Measurements from ENCODE around the gene SEC11A.
"Not testable (repeated sequence)": the region's sequence is repeated elsewhere in the genome, so short reads cannot be mapped to it uniquely, and the experiment has no call there.

The SEC11A gene

DNA sequence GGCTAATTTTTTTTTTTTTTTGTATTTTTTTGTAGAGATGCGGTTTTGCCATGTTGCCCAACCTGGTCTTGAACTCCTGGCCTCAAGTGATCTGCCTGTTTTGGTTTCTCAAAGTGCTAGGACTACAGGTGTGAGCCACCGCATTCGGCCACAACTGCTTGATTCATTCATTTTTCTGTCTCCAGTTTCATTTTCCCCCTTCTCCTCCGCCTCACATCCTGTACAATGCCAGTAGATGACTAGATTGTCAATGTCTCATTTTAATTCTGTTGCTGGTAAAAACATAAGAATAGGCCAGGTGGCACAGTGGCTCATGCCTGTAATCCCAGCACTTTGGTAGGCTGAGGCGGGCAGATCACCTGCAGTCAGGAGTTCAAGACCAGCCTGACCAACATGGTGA, 20.4 kb upstream of the SEC11A start:
- no peak for FAIRE-seq

GRCh38 chr15:84735480-84736061, 19.6 kb upstream of the SEC11A start:
- not testable (repeated sequence) for FAIRE-seq

GRCh38 chr15:84734794-84735479, 19.0 kb upstream of the SEC11A start:
- no peak for FAIRE-seq

DNA sequence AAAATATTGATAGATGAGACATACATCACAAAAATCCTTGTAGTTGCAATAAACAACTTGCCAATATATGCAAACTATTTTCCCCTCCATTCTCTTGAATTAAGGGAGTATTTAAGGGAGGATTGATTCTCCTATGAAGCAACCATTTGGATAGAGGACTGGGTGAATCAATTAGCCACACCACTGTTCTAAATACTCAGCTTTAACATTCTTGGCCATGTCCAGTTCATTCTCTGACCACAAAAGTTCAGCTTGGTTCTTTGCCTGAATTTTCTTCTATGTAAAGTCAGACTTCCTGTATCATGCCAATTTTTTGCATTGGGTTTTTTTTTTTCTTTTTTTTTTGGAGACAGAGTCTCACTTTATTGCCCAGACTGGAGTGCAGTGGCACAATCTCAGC, 15.8 kb upstream of the SEC11A start:
- FAIRE-seq = no peak

GRCh38 chr15:84727429-84727828, 11.5 kb upstream of the SEC11A start:
- FAIRE-seq = no peak

DNA sequence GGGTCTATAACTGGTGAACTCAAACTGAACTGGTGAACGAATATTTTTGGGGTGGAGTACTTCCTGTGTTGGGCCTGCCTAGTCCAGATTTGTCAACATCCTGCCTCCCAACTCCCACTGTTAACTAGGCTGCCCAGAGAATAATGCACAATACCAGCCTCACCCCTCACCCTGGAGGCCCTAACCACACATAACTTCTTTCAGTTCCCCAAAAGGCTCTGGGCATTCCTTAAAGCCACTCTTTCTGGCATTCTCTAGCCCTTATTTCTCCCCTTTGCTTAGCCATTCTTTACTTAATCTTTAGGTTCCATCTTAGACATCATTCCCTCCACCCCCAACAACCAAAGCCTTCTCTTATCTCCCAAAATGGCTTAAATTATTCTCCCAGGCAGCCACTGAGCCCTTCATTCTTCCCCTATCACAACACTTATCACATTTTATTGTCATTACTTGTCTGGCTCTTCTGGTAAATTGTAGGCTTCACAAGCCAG, 9.1 kb upstream of the SEC11A start:
- no peak for FAIRE-seq

- no peak for FAIRE-seq
Observed at GRCh38 chr15:84722628-84723027, 6.7 kb upstream of the SEC11A start.

GRCh38 chr15:84721371-84721770, 5.4 kb upstream of the SEC11A start:
- FAIRE-seq = no peak

GRCh38 chr15:84715441-84716035, 401 bp downstream of the SEC11A start:
- FAIRE-seq = no peak

GRCh38 chr15:84714821-84715220, 1.1 kb downstream of the SEC11A start:
- no peak for FAIRE-seq

DNA sequence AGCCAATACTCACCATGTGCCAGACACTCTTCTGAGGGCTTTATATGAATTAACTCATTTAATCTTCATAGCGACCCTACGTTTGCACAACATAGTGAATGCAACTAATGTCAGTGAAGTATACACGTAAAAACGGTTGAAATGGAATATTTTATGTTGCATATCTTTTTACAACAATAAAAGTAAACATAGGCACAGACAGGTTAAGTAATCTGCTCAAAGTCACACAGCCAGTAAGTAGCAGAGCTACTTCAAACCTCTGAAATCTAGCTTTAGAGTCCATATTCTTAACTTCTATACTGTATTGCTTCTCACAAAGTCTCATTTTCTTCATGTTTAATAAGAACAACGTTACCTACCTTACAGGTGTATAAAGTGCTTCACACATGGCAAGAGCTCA, 1.6 kb downstream of the SEC11A start:
- no peak for FAIRE-seq

DNA sequence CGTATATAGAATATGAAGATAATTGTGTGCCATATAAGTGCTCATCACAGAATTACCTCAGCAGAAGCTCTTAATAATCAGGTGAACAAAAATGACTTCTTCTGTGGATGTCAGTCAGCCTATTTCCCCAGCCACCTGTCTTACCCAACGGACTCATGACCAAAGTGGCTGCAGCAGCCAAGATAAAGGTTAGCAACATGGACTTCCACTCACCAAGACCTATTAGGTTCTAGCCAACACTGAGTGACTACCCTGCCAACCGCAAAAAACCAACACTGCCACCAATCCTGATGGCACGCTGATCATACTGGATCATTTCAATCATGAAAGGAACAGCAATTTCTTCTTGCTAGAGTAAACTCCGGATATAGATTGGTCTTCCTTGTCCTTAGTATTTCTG, 12.1 kb downstream of the SEC11A start:
- no peak for FAIRE-seq

- no peak for FAIRE-seq
Observed at GRCh38 chr15:84702961-84703482, 12.9 kb downstream of the SEC11A start.

DNA sequence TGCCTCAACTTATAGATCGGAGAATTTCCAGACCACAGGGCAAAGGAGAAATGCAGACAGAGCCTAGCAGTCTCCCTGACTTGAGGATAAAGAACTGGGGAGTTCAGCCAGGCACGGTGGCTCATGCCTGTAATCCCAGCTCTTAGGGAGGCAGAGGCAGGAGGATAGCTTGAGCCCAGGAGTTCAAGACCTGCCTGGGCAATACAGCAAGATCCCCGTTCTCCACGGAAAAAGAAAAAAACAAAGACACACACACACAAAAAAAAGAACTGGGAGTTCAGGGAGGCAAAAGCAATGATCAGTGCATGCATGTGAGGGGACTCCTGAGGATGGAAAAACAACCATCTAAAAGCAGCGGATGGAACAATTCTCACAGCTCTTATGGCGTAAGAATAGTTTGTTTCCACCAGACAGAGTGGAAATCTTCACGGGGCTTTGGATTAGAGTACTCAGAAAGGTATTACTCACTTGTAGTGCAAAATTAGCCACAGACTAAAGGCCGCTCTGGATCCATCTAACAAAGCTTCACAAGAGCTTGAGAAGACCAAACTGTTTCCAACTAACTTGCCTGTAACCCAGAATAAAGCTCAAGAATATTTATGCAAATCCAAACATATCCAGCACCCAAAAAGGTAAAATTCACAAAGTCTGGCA, 16.3 kb downstream of the SEC11A start:
- FAIRE-seq = no peak

GRCh38 chr15:84697236-84697990, 18.5 kb downstream of the SEC11A start:
- no peak for FAIRE-seq

GRCh38 chr15:84696757-84697156, 19.2 kb downstream of the SEC11A start:
- FAIRE-seq = no peak

GRCh38 chr15:84690342-84690741, 25.6 kb downstream of the SEC11A start:
- no peak for FAIRE-seq

GRCh38 chr15:84689858-84690257, 26.1 kb downstream of the SEC11A start:
- no peak for FAIRE-seq

DNA sequence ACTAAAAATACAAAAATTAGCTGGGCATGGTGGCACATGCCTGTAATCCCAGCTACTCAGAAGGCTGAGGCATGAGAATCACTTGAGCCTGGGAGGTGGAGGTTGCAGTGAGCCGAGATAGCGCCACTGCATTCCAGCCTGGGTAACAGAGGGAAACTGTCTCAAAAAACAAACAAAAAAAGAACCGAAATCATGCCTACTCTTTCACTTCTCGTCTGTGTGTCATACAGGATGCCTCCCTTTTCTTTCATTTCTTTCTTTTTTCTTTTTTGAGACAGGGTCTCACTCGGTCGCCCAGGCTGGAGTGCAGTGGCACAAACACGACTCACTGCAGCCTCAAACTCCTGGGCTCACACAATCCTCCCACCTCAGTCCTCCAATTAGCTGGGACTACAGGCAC, 29.5 kb downstream of the SEC11A start:
- not testable (repeated sequence) for FAIRE-seq

GRCh38 chr15:84685304-84685703, 30.6 kb downstream of the SEC11A start:
- no peak for FAIRE-seq

DNA sequence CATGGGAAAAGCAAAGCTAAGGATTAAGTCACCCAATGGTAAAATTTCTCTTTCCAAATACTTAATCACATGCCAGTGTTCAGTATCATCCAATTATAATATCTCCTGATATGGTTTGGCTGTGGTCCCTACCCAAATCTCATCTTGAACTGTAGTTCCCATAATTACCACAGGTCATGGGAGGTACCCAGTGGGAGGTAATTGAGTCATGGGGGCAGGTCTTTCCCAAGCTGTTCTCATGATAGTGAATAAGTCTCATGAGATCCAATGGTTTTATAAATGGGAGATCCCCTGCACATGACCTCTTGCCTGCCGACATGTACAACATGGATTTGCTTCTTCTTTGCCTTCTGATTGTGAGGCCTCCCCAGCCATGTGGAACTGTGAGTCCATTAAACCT, 31.8 kb downstream of the SEC11A start:
- FAIRE-seq = no peak

DNA sequence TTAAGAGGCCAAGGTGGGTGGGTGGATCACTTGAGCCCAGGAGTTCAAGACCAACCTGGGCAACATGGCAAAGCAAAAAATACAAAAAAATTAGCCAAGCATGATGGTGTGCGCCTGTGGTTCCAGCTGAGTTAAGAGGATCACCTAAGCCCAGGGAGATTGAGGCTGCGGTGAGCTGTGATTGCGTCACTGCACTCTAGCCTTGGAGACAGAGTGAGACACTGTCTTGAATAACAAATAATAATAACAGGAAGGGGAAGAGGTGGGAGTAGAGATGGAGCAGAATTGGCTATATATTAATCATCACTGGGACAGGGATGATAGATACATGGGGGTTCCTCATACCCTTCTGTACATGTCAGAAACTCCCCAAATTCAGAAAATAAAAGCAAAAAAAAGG, 34.1 kb downstream of the SEC11A start:
- no peak for FAIRE-seq

- FAIRE-seq = no peak
Observed at GRCh38 chr15:84671211-84671610, 44.7 kb downstream of the SEC11A start.

Data from G401.6 (cell line).